Measurements from ENCODE around the gene VPS37B. TPM values are rescaled to one million over a fixed set of nuclear protein-coding genes. Genes with fewer than 3 reads are reported as not detected.
A peak's percentile ranks its signal among the peaks of the same experiment; 100 is the strongest.

The VPS37B gene
- total and polyA plus RNA-seq, 4 experiments from 2014 or later = 18.8 to 23.7 (median 22.2) TPM

DNA sequence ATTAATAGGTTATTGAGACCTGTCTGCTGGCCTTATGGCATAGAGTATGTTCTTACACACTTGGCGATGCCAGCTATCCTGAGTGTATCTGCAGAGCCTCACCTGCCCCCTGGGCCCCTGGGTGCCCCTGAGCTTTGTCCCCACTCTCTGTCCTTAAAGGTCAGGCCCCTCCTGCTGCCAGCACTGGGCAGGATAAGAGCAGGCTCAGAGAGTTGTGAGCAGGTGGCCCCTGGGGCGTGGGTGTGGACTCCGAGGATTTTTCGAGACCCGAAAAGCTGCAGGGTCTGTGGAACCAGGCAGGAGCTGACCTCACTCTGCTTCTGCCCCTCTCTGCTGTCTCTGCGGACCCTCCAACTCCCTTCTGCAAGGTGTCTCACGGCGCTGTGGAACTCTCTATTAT lies 52.5 kb downstream of the VPS37B start:
- H3K36me3 Mint-ChIP-seq = peaks cover 0 to 14% of the 10 kb centered on the region in 2 donors
- no peak for DNase-seq
- peak overlapping the region in 1 of 7 donors; percentile 24 for H3K27ac Mint-ChIP-seq

DNA sequence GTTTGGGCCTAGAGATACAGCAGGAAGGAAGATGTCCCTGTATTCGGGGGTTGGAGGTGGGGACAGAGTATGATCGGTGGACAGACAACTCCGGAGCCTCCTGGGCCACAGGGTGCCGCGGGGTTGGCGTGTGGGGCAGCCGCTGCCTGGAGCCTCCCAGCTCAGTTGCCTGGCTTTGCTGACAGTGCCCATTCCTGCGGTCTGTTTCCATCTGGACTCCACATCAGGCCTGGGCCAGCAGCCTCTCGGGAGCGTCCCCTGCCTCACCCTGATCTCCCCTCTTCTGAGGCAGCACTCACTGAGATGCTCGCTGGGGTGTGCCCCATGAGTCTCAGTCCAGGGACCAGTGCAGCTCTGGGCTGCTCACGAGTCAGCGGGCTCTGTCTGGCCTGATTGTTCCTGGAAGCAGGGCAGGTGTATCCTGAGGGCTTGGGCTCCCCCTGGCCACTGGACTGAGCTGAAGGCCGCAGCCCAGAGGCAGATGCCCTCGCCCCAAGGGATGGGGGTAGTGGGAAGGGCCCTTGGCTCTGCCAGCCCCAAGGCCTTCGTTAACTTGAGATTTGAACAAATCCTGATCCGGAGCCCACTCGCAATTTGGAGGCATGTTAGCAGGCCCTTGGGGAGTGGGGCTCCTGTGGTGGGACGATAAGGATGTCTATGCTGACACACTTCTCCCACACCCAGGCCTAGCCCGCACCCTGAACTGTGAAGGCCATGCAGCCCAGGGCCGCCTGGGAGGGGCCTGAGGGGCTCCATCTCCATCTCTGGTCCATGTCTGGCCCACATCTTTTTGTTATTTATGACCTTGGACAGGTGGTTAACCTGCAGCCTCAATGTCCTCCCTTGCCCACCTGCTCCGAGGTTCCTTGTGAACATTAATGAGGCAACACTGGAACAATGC lies 53.2 kb downstream of the VPS37B start:
- no peak overlapping the region for H3K4me3 Mint-ChIP-seq
- no peak for DNase-seq
- H3K27me3 Mint-ChIP-seq = no peaks in the 10 kb centered on the region
- ChIA-PET POLR2A (ENCODE audit: partially characterized antibody) (no interaction called here), CTCF (ENCODE audit: partially characterized antibody) (interaction anchor here (1.4 kb wide), 1 partner anchor 16 kb away, joined by 3 read pairs; no protein-coding TSS in a partner anchor)
- H3K4me1 Mint-ChIP-seq = peaks cover 10 to 36% (median 20%) of the 10 kb centered on the region in 4 donors
- H3K27ac Mint-ChIP-seq = peak overlapping the region in 2 of 7 donors; percentile 24 to 75
- intact Hi-C loops (cut with micrococcal nuclease) = no loop called here
- no peak overlapping the region for H3K4me3 ChIP-seq (ENCODE audit: low read length in 2 of 2)
- H3K27ac ChIP-seq (ENCODE audit: low read depth, low read length) = no peak overlapping the region
- no peaks in the 10 kb centered on the region for H3K36me3 ChIP-seq (ENCODE audit: insufficient read depth, low read length)
- H3K9me3 ChIP-seq (ENCODE audit: control insufficient read depth in 1 of 2, low read length in 2 of 2) = no peaks in the 10 kb centered on the region
- H3K4me1 ChIP-seq (ENCODE audit: insufficient read depth, low read length) = peaks cover 8% of the 10 kb centered on the region
- H3K9me3 Mint-ChIP-seq = no peaks in the 10 kb centered on the region
- H3K27me3 ChIP-seq (ENCODE audit: insufficient read depth, low read length) = no peaks in the 10 kb centered on the region
- H3K36me3 Mint-ChIP-seq = peaks cover 0 to 11% of the 10 kb centered on the region in 2 donors

More for the DNA sequence above, 52.5 kb downstream of the VPS37B start:
- peaks cover 1% of the 10 kb centered on the region for H3K4me1 ChIP-seq (ENCODE audit: insufficient read depth, low read length)
- no peaks in the 10 kb centered on the region for H3K27me3 ChIP-seq (ENCODE audit: insufficient read depth, low read length)
- no peak overlapping the region for H3K4me3 ChIP-seq (ENCODE audit: low read length in 2 of 2)
- Mint-ChIP-seq H3K9me3 (no peaks in the 10 kb centered on the region), H3K4me3 (no peak overlapping the region), H3K4me1 (peaks cover 6 to 29% (median 14%) of the 10 kb centered on the region in 4 donors), H3K27me3 (no peaks in the 10 kb centered on the region)
- intact Hi-C loops (cut with micrococcal nuclease) = no loop called here
- no peak overlapping the region for H3K27ac ChIP-seq (ENCODE audit: low read depth, low read length)
- no peaks in the 10 kb centered on the region for H3K9me3 ChIP-seq (ENCODE audit: control insufficient read depth in 1 of 2, low read length in 2 of 2)
- ChIA-PET CTCF (ENCODE audit: partially characterized antibody) (interaction anchor here (1.4 kb wide), 1 partner anchor 16 kb away, joined by 3 read pairs; no protein-coding TSS in a partner anchor), POLR2A (ENCODE audit: partially characterized antibody) (no interaction called here)
- H3K36me3 ChIP-seq (ENCODE audit: insufficient read depth, low read length) = no peaks in the 10 kb centered on the region

DNA sequence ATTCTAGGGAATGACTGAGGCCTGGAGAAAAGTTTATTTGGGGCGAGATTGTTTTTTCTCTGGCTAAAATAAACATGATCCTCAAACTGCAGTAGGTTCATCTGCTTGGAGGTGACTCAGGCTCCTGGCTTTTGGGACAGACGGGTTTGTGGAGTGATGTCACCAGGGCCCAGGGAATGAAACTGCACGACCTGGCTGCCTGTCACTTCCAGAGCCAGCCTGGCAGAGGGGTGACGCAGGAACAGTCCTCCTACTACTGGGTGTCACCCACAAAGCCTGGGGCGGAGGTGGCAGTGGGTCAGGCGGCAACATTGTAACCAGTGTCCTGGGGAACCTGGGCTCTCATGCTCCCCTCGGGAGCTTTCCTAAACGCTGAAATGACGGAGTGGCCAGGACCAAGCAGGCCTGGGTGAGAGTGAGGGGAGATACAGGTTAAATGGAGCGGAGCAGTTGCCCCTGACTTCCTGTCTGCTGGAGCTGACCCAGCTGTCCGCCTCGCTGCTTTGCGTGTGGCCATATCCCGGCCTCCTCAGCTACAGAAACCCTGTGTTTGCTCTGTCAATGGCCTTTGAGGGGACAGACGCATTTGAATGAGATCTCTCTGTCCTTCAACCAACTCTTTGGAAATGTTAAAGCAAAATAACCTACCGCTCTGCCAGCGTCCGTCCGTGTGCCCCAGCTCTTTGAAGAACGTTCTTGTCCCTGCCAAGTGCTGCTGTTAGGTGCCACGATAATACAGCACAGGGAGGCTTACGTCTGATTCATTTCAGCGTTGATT lies 54.2 kb downstream of the VPS37B start:
- no peak for DNase-seq
- H3K27me3 Mint-ChIP-seq = no peaks in the 10 kb centered on the region
- CTCF ChIA-PET (ENCODE audit: partially characterized antibody) = interaction anchor here (0.7 to 1.4 kb wide), 2 partner anchors 15 to 48 kb away, joined by 3 read pairs; no protein-coding TSS in a partner anchor
- POLR2A ChIA-PET (ENCODE audit: partially characterized antibody) = no interaction called here
- H3K4me1 ChIP-seq (ENCODE audit: insufficient read depth, low read length) = peaks cover 19% of the 10 kb centered on the region
- H3K27ac ChIP-seq (ENCODE audit: low read depth, low read length) = no peak overlapping the region
- no peaks in the 10 kb centered on the region for H3K9me3 ChIP-seq (ENCODE audit: control insufficient read depth in 1 of 2, low read length in 2 of 2)
- no peaks in the 10 kb centered on the region for H3K9me3 Mint-ChIP-seq
- intact Hi-C loops (cut with micrococcal nuclease) = no loop called here
- peaks cover 0 to 11% of the 10 kb centered on the region in 2 donors for H3K36me3 Mint-ChIP-seq
- H3K36me3 ChIP-seq (ENCODE audit: insufficient read depth, low read length) = no peaks in the 10 kb centered on the region
- H3K4me1 Mint-ChIP-seq = peaks cover 17 to 46% (median 28%) of the 10 kb centered on the region in 4 donors
- H3K4me3 Mint-ChIP-seq = peak overlapping the region in 1 of 8 donors; percentile 20
- H3K4me3 ChIP-seq (ENCODE audit: low read length in 2 of 2) = no peak overlapping the region
- H3K27me3 ChIP-seq (ENCODE audit: insufficient read depth, low read length) = no peaks in the 10 kb centered on the region
- H3K27ac Mint-ChIP-seq = peak overlapping the region in 3 of 7 donors; percentile 11 to 74 (median 49)

DNA sequence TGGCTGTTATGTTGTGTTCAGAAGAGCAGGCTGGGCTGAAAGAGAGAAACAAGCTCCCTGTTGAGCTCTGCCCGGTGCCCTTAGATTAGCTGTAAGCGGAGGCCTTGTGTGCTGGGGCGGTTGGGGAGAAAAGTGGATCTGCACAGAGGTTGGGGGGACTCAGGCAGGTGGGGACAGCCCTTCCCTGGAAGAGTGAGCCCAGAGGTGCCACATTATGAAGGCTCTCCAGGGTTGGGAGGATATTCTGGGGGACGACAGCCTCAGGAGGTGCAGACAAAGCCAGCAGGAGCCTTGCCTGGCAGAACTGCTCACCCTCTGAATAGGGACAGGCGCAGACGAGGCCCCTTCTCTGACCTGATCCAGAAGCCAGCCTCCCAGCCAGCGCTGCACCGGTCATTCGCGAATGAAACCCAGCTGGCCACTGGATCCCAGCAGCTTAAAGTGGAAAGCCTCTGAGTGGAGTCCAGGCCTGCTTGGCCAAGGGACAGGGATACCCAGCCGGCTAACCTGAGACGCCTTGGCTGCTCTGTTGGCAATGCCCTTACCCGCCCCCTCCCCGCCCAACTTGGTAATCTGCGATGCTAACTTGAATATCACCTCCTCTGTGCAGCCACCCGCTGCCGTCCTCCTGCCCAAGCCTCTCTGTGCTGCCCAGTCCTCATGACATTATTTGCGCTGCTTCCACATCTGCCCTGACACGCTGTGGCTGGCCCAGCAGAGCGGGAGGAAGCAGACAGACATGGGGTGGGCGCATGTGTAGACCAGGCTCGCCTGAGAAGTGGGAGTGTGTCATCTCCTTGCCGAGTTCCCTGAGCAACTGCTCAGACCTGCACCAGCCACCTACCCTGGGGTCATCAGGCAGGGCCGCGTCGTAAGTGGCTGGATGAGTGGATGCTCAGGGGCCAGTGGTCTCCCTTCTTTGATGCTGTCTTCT lies 55.1 kb downstream of the VPS37B start:
- POLR2A ChIA-PET (ENCODE audit: partially characterized antibody) = interaction anchor here (1.0 kb wide), 1 partner anchor 17 kb away, joined by 3 read pairs; no protein-coding TSS in a partner anchor
- Mint-ChIP-seq H3K4me1 (peaks cover 22 to 52% (median 36%) of the 10 kb centered on the region in 4 donors), H3K27ac (peak overlapping the region in 1 of 7 donors; percentile 53), H3K9me3 (no peaks in the 10 kb centered on the region), H3K27me3 (no peaks in the 10 kb centered on the region), H3K4me3 (peak overlapping the region in 1 of 8 donors; percentile 20), H3K36me3 (peaks cover 0 to 17% of the 10 kb centered on the region in 2 donors)
- Histone ChIP-seq H3K9me3 (ENCODE audit: control insufficient read depth in 1 of 2, low read length in 2 of 2) (no peaks in the 10 kb centered on the region), H3K4me1 (ENCODE audit: insufficient read depth, low read length) (peaks cover 21% of the 10 kb centered on the region), H3K4me3 (ENCODE audit: low read length in 2 of 2) (no peak overlapping the region), H3K27me3 (ENCODE audit: insufficient read depth, low read length) (no peaks in the 10 kb centered on the region), H3K27ac (ENCODE audit: low read depth, low read length) (no peak overlapping the region), H3K36me3 (ENCODE audit: insufficient read depth, low read length) (no peaks in the 10 kb centered on the region)
- DNase-seq = no peak
- CTCF ChIA-PET (ENCODE audit: partially characterized antibody) = no interaction called here
- intact Hi-C loops (cut with micrococcal nuclease) = no loop called here

DNA sequence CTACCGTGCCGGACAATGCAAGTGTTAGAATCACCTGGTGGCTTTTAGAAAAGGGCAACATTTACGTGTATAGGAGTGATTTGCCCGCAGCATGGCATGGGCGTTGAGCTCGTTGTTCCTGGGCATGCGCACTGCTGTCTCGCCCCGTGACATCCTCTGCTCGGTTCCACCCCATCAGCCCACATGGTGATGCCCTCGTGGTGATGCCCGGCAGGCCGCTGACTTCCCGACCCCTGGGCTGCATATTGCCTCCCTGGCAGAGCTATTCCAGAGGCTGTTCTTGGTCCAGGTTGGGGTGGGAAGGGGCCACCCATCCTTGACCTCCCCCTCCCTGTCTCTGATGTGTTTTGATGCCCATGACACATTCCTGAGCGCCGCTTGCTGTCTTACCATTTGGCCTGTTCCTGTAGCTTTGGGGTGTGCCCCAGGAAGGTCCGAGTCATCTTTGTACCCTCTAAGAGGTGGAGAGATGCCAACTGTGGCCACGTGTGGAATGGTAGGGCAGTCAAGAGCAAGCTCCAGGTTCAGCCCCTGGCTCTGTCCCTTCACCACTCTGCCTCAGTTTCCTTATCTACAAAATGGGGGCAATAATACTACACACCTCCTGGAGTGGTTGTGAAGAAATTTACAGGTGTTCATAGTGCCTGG lies 55.9 kb downstream of the VPS37B start:
- no peak overlapping the region for H3K27ac ChIP-seq (ENCODE audit: low read depth, low read length)
- ChIA-PET POLR2A (ENCODE audit: partially characterized antibody) (interaction anchor here (0.9 to 1.0 kb wide), 2 partner anchors 18 to 87 kb away, joined by 3 read pairs; partner anchors contain the start of gene DENR), CTCF (ENCODE audit: partially characterized antibody) (no interaction called here)
- intact Hi-C loops (cut with micrococcal nuclease) = loop anchor here (5.0 to 10.0 kb wide), 2 partner anchors 65 to 397 kb away; partner anchors contain the start of gene CCDC62
- Mint-ChIP-seq H3K36me3 (peaks cover 0 to 17% of the 10 kb centered on the region in 2 donors), H3K9me3 (no peaks in the 10 kb centered on the region), H3K4me1 (peaks cover 22 to 52% (median 36%) of the 10 kb centered on the region in 4 donors), H3K27me3 (no peaks in the 10 kb centered on the region), H3K27ac (peak overlapping the region in 2 of 7 donors; percentile 7 to 53), H3K4me3 (no peak overlapping the region)
- no peaks in the 10 kb centered on the region for H3K36me3 ChIP-seq (ENCODE audit: insufficient read depth, low read length)
- H3K27me3 ChIP-seq (ENCODE audit: insufficient read depth, low read length) = no peaks in the 10 kb centered on the region
- no peaks in the 10 kb centered on the region for H3K9me3 ChIP-seq (ENCODE audit: control insufficient read depth in 1 of 2, low read length in 2 of 2)
- peaks cover 21% of the 10 kb centered on the region for H3K4me1 ChIP-seq (ENCODE audit: insufficient read depth, low read length)
- no peak overlapping the region for H3K4me3 ChIP-seq (ENCODE audit: low read length in 2 of 2)
- DNase-seq = no peak

DNA sequence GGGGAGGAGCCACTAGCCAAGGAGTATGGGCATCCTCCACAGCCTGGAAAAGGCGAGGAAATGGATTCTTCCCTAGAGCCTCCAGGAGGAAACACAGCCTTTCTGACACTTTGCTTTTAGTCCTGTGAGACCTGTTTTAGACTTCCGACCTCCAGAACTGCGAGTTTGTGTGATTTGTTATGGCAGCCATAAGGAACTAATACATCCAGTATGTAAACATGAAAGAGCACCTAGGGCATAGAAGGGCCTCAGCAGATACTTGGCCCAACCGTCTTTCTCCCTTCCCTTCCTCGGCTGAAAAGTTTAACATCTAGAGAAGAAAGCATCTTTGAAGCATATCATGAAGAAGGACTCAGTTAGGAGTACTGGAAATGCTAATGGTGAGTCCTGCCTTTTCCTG lies 57.1 kb downstream of the VPS37B start:
- H3K27me3 ChIP-seq (ENCODE audit: insufficient read depth, low read length) = no peaks in the 10 kb centered on the region
- H3K27ac ChIP-seq (ENCODE audit: low read depth, low read length) = no peak overlapping the region
- no peaks in the 10 kb centered on the region for H3K27me3 Mint-ChIP-seq
- intact Hi-C loops (cut with micrococcal nuclease) = loop anchor here (5.0 to 10.0 kb wide), 2 partner anchors 64 to 398 kb away; partner anchors contain the start of gene CCDC62
- no peak for DNase-seq
- no peak overlapping the region for H3K4me3 Mint-ChIP-seq
- POLR2A ChIA-PET (ENCODE audit: partially characterized antibody) = no interaction called here
- H3K9me3 Mint-ChIP-seq = no peaks in the 10 kb centered on the region
- H3K36me3 ChIP-seq (ENCODE audit: insufficient read depth, low read length) = no peaks in the 10 kb centered on the region
- CTCF ChIA-PET (ENCODE audit: partially characterized antibody) = no interaction called here
- peak overlapping the region in 4 of 7 donors; percentile 75 to 92 (median 85) for H3K27ac Mint-ChIP-seq
- peaks cover 30% of the 10 kb centered on the region for H3K4me1 ChIP-seq (ENCODE audit: insufficient read depth, low read length)
- no peaks in the 10 kb centered on the region for H3K9me3 ChIP-seq (ENCODE audit: control insufficient read depth in 1 of 2, low read length in 2 of 2)
- H3K4me1 Mint-ChIP-seq = peaks cover 28 to 62% (median 44%) of the 10 kb centered on the region in 4 donors
- H3K4me3 ChIP-seq (ENCODE audit: low read length in 2 of 2) = no peak overlapping the region
- H3K36me3 Mint-ChIP-seq = peaks cover 0 to 20% of the 10 kb centered on the region in 2 donors

Measured in CD4-positive, alpha-beta memory T cell (primary cell).